Urothelium cell line (cell line): ENCODE measurements around the gene PCOLCE2.
A peak's percentile ranks its signal among the peaks of the same experiment; 100 is the strongest.

Experiments
- DNase-seq: peaks from one replicate; pipeline ENCODE4 v3.0.0; 2011; ENCODE audit warnings: low spot score, mixed read lengths
- FAIRE-seq: peaks from 2 replicates; lab custom pipeline; 2011; peaks lifted over from hg19 to GRCh38; lab: Jason Lieb, UNC

Gene PCOLCE2

GRCh38 chr3:142817356-142817755, 71.5 kb downstream of the PCOLCE2 start:
- FAIRE-seq, result no peak

GRCh38 chr3:142815803-142816202, 73.1 kb downstream of the PCOLCE2 start:
- no peak for FAIRE-seq
- no peak for DNase-seq

More at GRCh38 chr3:142817356-142817755, 71.5 kb downstream of the PCOLCE2 start:
- no peak for DNase-seq

- peak; percentile 13 for FAIRE-seq
- DNase-seq, result no peak
These were observed 79.6 kb downstream of the PCOLCE2 start for GRCh38 chr3:142809259-142809658.

- DNase-seq (peak; percentile 33), FAIRE-seq (no peak)
These were observed 80.6 kb downstream of the PCOLCE2 start for GRCh38 chr3:142808103-142808917.

- FAIRE-seq, result no peak
- no peak for DNase-seq
These were observed 86.0 kb downstream of the PCOLCE2 start for GRCh38 chr3:142802891-142803290.

- DNase-seq, result no peak
These were observed 87.1 kb downstream of the PCOLCE2 start for GRCh38 chr3:142801746-142802145.

GRCh38 chr3:142796823-142797222, 92.1 kb downstream of the PCOLCE2 start:
- DNase-seq (no peak), FAIRE-seq (no peak)

More at GRCh38 chr3:142801746-142802145, 87.1 kb downstream of the PCOLCE2 start:
- no peak for FAIRE-seq

GRCh38 chr3:142795332-142795731, 93.6 kb downstream of the PCOLCE2 start:
- no peak for FAIRE-seq

GRCh38 chr3:142794508-142794907, 94.4 kb downstream of the PCOLCE2 start:
- DNase-seq, result no peak
- no peak for FAIRE-seq

More at GRCh38 chr3:142795332-142795731, 93.6 kb downstream of the PCOLCE2 start:
- no peak for DNase-seq

GRCh38 chr3:142787719-142788118, 101.2 kb downstream of the PCOLCE2 start:
- FAIRE-seq (no peak), DNase-seq (no peak)

GRCh38 chr3:142785996-142786395, 102.9 kb downstream of the PCOLCE2 start:
- FAIRE-seq (no peak), DNase-seq (no peak)

GRCh38 chr3:142784228-142784627, 104.7 kb downstream of the PCOLCE2 start:
- DNase-seq (no peak), FAIRE-seq (no peak)

- FAIRE-seq (no peak), DNase-seq (no peak)
These were observed 106.3 kb downstream of the PCOLCE2 start for GRCh38 chr3:142782616-142783015.

GRCh38 chr3:142779591-142779990, 109.3 kb downstream of the PCOLCE2 start:
- DNase-seq, result no peak
- FAIRE-seq, result no peak

- FAIRE-seq (no peak), DNase-seq (no peak)
These were observed 110.3 kb downstream of the PCOLCE2 start for GRCh38 chr3:142778541-142778940.

- DNase-seq, result no peak
- FAIRE-seq, result no peak
These were observed 111.0 kb downstream of the PCOLCE2 start for GRCh38 chr3:142777927-142778326.

- DNase-seq (no peak), FAIRE-seq (no peak)
These were observed 120.5 kb downstream of the PCOLCE2 start for GRCh38 chr3:142768338-142768737.
